Ishikawa (cell line): Measurements from ENCODE around the gene SULT1B1.

ENCODE experiments used
- CEBPB ChIP-seq: IDR thresholded peaks from 2 replicates; pipeline ENCODE4 v1.6.1; 2012
- CREB1 ChIP-seq: IDR thresholded peaks from 2 replicates; pipeline ENCODE4 v1.6.1; 2012; ENCODE audit warnings: low read depth
- EGR1 ChIP-seq: IDR thresholded peaks from 2 replicates; pipeline ENCODE4 v1.6.1; 2012
- EP300 ChIP-seq: IDR thresholded peaks from 2 replicates; pipeline ENCODE4 v1.6.1; 2012; ENCODE audit warnings: borderline replicate concordance
- FOXM1 ChIP-seq: IDR thresholded peaks from 2 replicates; pipeline ENCODE4 v1.6.1; 2012; ENCODE audit warnings: low read depth, borderline replicate concordance
- NFIC ChIP-seq: IDR thresholded peaks from 2 replicates; pipeline ENCODE4 v1.6.1; 2012
- RAD21 ChIP-seq: IDR thresholded peaks from 2 replicates; pipeline ENCODE4 v1.6.1; 2012; ENCODE audit warnings: low read depth
- TAF1 ChIP-seq: IDR thresholded peaks from 2 replicates; pipeline ENCODE4 v1.6.1; 2012; ENCODE audit warnings: low read depth, mild to moderate bottlenecking
- TCF12 ChIP-seq: IDR thresholded peaks from 2 replicates; pipeline ENCODE4 v1.6.1; 2012; ENCODE audit warnings: low read depth
- TEAD4 ChIP-seq: IDR thresholded peaks from 2 replicates; pipeline ENCODE4 v1.6.1; 2012
- YY1 ChIP-seq: IDR thresholded peaks from 2 replicates; pipeline ENCODE4 v1.6.1; 2012; ENCODE audit warnings: low read depth
- TF ChIP-seq, protein P1 (sequence below): IDR thresholded peaks from 2 replicates; pipeline ENCODE4 v1.6.1; 2012
- TF ChIP-seq, protein P2 (sequence below): IDR thresholded peaks from 2 replicates; pipeline ENCODE4 v1.6.1; 2012
- TF ChIP-seq, protein P3 (sequence below): IDR thresholded peaks from 2 replicates; pipeline ENCODE4 v1.6.1; 2012; ENCODE audit warnings: low read depth, mild to moderate bottlenecking

DNA sequence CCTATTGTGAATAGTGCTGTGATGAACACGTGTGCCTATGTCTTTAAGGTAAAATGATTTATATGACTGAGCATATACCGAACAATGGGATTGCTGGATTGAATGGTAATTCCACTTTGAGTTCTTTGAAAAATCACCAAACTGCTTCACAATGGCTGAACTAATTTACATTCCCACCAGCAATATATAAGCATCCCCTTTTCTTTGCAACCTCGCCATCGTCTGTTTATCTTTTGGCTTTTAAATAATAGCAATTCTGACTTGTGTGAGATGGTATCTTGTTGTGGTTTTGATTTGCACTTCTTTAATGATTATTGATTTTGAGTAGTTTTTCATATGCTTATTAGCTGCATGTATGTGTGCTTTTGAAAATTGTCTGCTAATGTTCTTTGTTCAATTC, 75.6 kb downstream of the SULT1B1 start:
- TF ChIP-seq YY1: no peak
- TF ChIP-seq RAD21: no peak
- TF ChIP-seq TAF1: no peak
- no peak for TF ChIP-seq EGR1
- no peak for TF ChIP-seq EP300
- TF ChIP-seq, protein P1, sequence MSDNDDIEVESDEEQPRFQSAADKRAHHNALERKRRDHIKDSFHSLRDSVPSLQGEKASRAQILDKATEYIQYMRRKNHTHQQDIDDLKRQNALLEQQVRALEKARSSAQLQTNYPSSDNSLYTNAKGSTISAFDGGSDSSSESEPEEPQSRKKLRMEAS: no peak
- TF ChIP-seq CREB1: no peak
- no peak for TF ChIP-seq TEAD4
- no peak for TF ChIP-seq NFIC
- TF ChIP-seq, protein P2, sequence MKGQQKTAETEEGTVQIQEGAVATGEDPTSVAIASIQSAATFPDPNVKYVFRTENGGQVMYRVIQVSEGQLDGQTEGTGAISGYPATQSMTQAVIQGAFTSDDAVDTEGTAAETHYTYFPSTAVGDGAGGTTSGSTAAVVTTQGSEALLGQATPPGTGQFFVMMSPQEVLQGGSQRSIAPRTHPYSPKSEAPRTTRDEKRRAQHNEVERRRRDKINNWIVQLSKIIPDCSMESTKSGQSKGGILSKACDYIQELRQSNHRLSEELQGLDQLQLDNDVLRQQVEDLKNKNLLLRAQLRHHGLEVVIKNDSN: no peak
- no peak for TF ChIP-seq CEBPB
- no peak for TF ChIP-seq TCF12
- TF ChIP-seq, protein P3, sequence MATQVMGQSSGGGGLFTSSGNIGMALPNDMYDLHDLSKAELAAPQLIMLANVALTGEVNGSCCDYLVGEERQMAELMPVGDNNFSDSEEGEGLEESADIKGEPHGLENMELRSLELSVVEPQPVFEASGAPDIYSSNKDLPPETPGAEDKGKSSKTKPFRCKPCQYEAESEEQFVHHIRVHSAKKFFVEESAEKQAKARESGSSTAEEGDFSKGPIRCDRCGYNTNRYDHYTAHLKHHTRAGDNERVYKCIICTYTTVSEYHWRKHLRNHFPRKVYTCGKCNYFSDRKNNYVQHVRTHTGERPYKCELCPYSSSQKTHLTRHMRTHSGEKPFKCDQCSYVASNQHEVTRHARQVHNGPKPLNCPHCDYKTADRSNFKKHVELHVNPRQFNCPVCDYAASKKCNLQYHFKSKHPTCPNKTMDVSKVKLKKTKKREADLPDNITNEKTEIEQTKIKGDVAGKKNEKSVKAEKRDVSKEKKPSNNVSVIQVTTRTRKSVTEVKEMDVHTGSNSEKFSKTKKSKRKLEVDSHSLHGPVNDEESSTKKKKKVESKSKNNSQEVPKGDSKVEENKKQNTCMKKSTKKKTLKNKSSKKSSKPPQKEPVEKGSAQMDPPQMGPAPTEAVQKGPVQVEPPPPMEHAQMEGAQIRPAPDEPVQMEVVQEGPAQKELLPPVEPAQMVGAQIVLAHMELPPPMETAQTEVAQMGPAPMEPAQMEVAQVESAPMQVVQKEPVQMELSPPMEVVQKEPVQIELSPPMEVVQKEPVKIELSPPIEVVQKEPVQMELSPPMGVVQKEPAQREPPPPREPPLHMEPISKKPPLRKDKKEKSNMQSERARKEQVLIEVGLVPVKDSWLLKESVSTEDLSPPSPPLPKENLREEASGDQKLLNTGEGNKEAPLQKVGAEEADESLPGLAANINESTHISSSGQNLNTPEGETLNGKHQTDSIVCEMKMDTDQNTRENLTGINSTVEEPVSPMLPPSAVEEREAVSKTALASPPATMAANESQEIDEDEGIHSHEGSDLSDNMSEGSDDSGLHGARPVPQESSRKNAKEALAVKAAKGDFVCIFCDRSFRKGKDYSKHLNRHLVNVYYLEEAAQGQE: no peak
- no peak for TF ChIP-seq FOXM1
